SU-DHL-6 (cell line): ENCODE measurements around the gene NEU3.

Experiments used
- H2AFZ ChIP-seq: fragments of 200-600 bp; sonication (generic); 2 replicates; pipeline ENCODE4 v1.6.1; 2014; ENCODE audit warnings: low read depth, mild to moderate bottlenecking, moderate library complexity, mixed read lengths, antibody characterized with exemption, low read length; ENCODE audit not compliant: severe bottlenecking
- H3F3A ChIP-seq: fragments of 200-600 bp; shearing (Covaris generic); 2 replicates; pipeline ENCODE4 v1.6.0; 2016; ENCODE audit warnings: antibody characterized with exemption, mild to moderate bottlenecking; ENCODE audit not compliant: insufficient read depth
- H3K27ac ChIP-seq: fragments of 200-600 bp; sonication (generic); 2 replicates; pipeline ENCODE4 v1.5.1; 2016; ENCODE audit warnings: low read depth, mild to moderate bottlenecking, low read length, moderate library complexity, mixed read lengths
- H3K27me3 ChIP-seq: fragments of 200-600 bp; sonication (generic), shearing (Covaris generic); 2 replicates; pipeline ENCODE4 v1.6.0; 2014; ENCODE audit warnings: mild to moderate bottlenecking, low read length
- H3K36me3 ChIP-seq: fragments of 200-600 bp; sonication (generic); 2 replicates; pipeline ENCODE4 v1.6.1; 2014; ENCODE audit warnings: mild to moderate bottlenecking, low read length, mixed read lengths
- H3K4me2 ChIP-seq: fragments of 300-600, 200-600 bp; shearing (Covaris generic), sonication (generic); 2 replicates; pipeline ENCODE4 v1.6.0; 2014; ENCODE audit warnings: low read length, low read depth, mild to moderate bottlenecking; ENCODE audit not compliant: poor library complexity, severe bottlenecking
- H3K4me3 ChIP-seq: fragments of 200-600 bp; sonication (generic); 2 replicates; pipeline ENCODE4 v1.5.1; 2014; ENCODE audit warnings: antibody characterized with exemption, low read length, mild to moderate bottlenecking, mixed read lengths; ENCODE audit not compliant: insufficient read depth, poor library complexity, severe bottlenecking
- H3K79me2 ChIP-seq: fragments of 200-600 bp; sonication (generic); 2 replicates; pipeline ENCODE4 v1.6.1; 2014; ENCODE audit warnings: mild to moderate bottlenecking, low read length, moderate library complexity; ENCODE audit not compliant: insufficient read depth
- H3K9ac ChIP-seq: fragments of 200-600 bp; sonication (generic); 2 replicates; pipeline ENCODE4 v1.7.0; 2014; ENCODE audit warnings: mild to moderate bottlenecking, low read length
- H3K9me2 ChIP-seq: fragments of 200-600 bp; sonication (generic); replicated peaks from 2 replicates; pipeline ENCODE4 v1.6.1; 2014; ENCODE audit warnings: low read length; ENCODE audit not compliant: insufficient read depth
- H3K9me3 ChIP-seq: fragments of 200-600 bp; sonication (generic); 2 replicates; pipeline ENCODE4 v1.6.1; 2014; ENCODE audit warnings: low read length, mixed read lengths; ENCODE audit not compliant: insufficient read depth
- H4K20me1 ChIP-seq: fragments of 200-600 bp; sonication (generic); 2 replicates; pipeline ENCODE4 v1.6.1; 2014; ENCODE audit warnings: low read depth, mild to moderate bottlenecking, antibody characterized with exemption, low read length, moderate library complexity, mixed read lengths
- EZH2phosphoT487 ChIP-seq: fragments of 200-600 bp; sonication (generic), shearing (Covaris generic); conservative IDR thresholded peaks from 2 replicates; pipeline ENCODE4 v1.6.1; 2018; ENCODE audit warnings: mild to moderate bottlenecking, antibody characterized with exemption, low read length, moderate library complexity, mixed read lengths
- TF ChIP-seq, protein P1 (sequence below): fragments of 200-600 bp; sonication (generic); IDR thresholded peaks from one replicate; pipeline ENCODE4 v1.5.1; 2017; ENCODE audit warnings: antibody characterized with exemption, mild to moderate bottlenecking, low read length, moderate library complexity; ENCODE audit not compliant: insufficient read depth, poor library complexity, severe bottlenecking

The NEU3 gene

DNA sequence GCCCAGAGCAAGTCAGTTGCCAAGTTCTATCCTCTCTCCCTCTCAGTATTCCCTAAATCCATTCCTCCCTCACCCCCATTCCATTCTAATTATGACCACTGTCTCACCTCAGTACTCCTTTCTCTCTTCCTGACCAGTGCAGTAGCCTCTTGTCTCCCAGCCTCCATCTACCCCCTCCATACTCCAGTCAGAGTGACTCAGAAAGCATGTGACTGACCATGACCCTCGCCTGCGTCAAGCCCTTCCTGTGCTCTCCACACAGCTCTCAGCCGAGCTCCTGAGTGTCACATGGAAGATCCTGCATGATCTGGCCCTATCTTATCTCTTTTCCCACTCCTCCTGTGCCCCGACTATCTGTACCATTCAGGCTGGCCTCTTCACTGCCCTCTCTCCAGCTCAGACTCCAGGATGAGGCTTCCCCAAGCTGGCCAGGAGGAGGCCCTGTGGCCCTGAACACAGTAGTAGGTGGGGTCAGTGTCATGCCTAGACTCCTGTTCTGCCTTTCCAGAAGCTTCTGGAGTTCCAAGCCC is 42.6 kb downstream of the NEU3 start:
- Histone ChIP-seq H3K4me3 (no peak overlapping the region), H3K27me3 (no peaks in the 10 kb centered on the region), H3K36me3 (no peaks in the 10 kb centered on the region), H4K20me1 (no peaks in the 10 kb centered on the region), H3K9me3 (no peaks in the 10 kb centered on the region), H3K9me2 (no peaks in the 10 kb centered on the region), H3F3A (0 out of 2 replicates have a peak, but pooled peaks cover under 1% of the 10 kb centered on the region), H3K9ac (no peak overlapping the region), H3K27ac (no peak overlapping the region), H3K79me2 (no peaks in the 10 kb centered on the region), H2AFZ (no peak overlapping the region), H3K4me2 (no peak overlapping the region)
- TF ChIP-seq, protein P1, sequence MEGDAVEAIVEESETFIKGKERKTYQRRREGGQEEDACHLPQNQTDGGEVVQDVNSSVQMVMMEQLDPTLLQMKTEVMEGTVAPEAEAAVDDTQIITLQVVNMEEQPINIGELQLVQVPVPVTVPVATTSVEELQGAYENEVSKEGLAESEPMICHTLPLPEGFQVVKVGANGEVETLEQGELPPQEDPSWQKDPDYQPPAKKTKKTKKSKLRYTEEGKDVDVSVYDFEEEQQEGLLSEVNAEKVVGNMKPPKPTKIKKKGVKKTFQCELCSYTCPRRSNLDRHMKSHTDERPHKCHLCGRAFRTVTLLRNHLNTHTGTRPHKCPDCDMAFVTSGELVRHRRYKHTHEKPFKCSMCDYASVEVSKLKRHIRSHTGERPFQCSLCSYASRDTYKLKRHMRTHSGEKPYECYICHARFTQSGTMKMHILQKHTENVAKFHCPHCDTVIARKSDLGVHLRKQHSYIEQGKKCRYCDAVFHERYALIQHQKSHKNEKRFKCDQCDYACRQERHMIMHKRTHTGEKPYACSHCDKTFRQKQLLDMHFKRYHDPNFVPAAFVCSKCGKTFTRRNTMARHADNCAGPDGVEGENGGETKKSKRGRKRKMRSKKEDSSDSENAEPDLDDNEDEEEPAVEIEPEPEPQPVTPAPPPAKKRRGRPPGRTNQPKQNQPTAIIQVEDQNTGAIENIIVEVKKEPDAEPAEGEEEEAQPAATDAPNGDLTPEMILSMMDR, result no peak
- TF ChIP-seq EZH2phosphoT487, result no peak

DNA sequence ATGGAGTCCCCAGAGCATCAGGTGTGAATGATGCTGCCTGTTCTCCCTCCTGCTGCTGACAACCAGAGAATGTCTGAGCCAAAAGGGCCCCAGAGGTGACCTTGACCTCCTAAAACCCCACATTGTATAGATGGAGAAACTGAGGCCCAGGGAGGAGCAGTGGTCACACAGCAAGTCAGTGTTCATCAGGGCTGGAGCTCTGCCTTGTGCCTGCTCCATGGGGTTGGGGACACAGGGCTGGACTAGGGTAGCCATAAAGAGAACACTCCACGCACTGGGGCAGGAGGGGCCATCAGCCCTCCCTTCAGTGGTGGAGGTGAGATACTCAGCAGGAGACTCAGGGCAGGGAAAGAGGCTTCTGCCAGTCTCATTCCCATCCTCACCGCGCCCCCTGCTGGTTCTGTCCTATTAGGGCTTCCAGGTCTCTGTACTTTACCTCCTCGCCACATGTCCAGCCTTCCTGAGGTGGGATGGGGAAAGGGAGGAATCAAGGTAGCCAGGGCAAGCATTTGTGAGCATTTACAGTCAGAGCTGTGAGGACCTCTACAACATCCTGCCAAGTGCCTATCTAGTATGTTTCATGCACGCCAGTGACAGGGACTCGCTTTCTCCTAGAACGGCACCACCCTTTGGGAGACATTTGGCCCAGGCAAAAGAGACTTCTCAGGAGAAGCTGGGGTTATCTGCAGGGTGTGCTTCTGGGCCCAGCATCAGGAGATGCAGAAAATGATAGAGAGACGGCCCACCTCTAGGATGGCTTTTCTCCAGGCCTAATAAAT is 43.2 kb downstream of the NEU3 start:
- Histone ChIP-seq H3F3A (0 out of 2 replicates have a peak, but pooled peaks cover 2% of the 10 kb centered on the region), H3K9me2 (no peaks in the 10 kb centered on the region), H3K27me3 (no peaks in the 10 kb centered on the region), H3K9me3 (no peaks in the 10 kb centered on the region), H3K79me2 (no peaks in the 10 kb centered on the region), H3K4me3 (no peak overlapping the region), H4K20me1 (no peaks in the 10 kb centered on the region), H3K27ac (no peak overlapping the region), H3K36me3 (no peaks in the 10 kb centered on the region), H3K9ac (no peak overlapping the region), H2AFZ (no peak overlapping the region), H3K4me2 (no peak overlapping the region)
- no peak for TF ChIP-seq EZH2phosphoT487
- TF ChIP-seq, protein P1, result peak; percentile 88

DNA sequence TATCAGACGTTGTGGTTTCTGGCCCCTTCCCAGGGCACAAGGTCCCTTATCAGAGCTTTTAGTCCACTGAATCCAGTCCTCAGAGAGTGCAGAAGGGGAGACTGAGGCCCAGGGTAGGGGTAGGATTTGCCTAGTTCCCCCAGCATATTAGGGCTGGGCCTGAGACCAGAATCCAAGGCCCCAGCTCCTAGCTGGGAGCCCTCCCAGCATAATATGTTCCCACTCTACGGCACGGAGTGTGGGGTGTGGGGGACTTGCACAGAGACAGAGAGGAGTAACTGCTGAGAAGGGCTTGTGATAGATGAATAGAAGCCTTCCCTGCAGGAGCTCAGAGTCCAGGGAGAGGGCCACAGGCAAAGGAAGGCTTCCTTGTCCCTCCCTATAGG is 43.8 kb downstream of the NEU3 start:
- no peaks in the 10 kb centered on the region for H3K9me3 ChIP-seq
- no peaks in the 10 kb centered on the region for H3K36me3 ChIP-seq
- no peaks in the 10 kb centered on the region for H3K9me2 ChIP-seq
- no peaks in the 10 kb centered on the region for H4K20me1 ChIP-seq
- H3K4me2 ChIP-seq, result no peak overlapping the region
- TF ChIP-seq, protein P1, result no peak
- TF ChIP-seq EZH2phosphoT487, result no peak
- H3K4me3 ChIP-seq, result no peak overlapping the region
- H3K79me2 ChIP-seq, result no peaks in the 10 kb centered on the region
- H3F3A ChIP-seq, result 0 out of 2 replicates have a peak, but pooled peaks cover 2% of the 10 kb centered on the region
- no peak overlapping the region for H3K9ac ChIP-seq
- H3K27ac ChIP-seq, result no peak overlapping the region
- no peak overlapping the region for H2AFZ ChIP-seq
- no peaks in the 10 kb centered on the region for H3K27me3 ChIP-seq
